ENCODE results near the gene CAPN6.

CAPN6 gene

DNA sequence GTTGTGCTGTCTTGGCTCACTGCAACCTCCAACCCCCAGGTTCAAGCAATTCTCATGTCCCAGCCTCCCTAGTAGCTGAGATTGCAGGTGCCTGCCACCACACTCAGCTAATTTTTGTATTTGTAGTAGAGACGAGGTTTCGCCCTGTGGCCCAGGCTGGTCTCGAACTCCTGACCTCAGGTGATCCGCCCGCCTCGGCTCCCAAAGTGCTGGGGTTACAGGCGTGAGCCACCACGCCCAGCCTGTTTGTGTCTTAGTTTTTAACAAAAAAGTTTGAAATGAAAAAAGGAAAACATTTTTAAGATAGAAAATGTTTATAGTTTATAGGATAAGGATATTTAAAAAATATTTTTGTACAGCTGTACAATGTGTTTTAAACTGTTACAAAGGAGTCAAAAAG is 62.4 kb downstream of the CAPN6 start:
- in situ Hi-C loops (cut with HindIII; ENCODE audit: low sequenced_read_pairs) = no loop called here

DNA sequence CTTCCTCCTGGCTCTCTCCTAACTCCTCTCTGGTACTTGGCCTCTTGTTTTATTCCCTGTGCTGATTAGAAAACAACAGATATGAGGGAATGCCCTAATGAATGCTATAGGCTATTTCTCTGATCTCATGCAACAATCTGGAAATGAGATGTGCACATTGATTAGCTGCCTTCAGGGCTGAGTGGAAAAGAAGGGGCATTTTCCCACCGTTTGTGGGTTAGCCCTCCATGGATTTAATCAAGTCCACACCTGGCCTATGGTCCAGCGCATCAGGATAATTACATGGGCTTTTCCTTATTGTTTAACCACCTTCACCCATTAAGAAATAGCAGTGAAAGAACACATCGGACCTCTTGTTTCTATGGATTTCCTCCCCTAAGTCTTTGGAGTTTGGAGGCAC is 70.0 kb downstream of the CAPN6 start:
- in situ Hi-C loops (cut with HindIII; ENCODE audit: low sequenced_read_pairs) = no loop called here

DNA sequence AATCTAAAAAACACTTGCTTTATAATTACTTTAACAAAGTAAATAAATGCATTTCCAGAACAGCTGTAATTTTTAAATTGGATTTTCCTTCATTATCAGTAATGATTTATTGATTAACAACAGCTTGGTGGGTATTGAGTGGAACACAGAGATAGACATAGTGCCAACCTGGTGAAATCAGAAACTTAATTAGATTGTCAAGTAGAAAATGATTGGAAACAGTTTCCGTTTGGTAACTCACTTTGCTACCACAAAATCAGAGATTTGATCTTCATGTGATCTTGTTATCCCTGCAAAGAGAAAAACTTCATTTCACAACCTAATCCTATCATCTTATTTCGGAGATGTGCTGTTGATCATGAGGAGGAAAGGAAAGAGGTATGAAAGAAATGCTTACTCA is 70.8 kb downstream of the CAPN6 start:
- in situ Hi-C loops (cut with HindIII; ENCODE audit: low sequenced_read_pairs) = no loop called here

All from DLD1 (cell line).